Left cardiac atrium (tissue), 4 donors: ENCODE data around the gene MRPS14. TPM values are rescaled to one million over a fixed set of nuclear protein-coding genes. Genes with fewer than 3 reads are reported as not detected.
"Not testable (repeated sequence)": the region's sequence is repeated elsewhere in the genome, so short reads cannot be mapped to it uniquely, and the experiment has no call there.

ENCODE experiments used
- ATAC-seq, 2 donors: fragments of 200-7000 bp; cut with Tn5 transposase; one replicate each; pipeline ENCODE4 v1.9.1; 2020; ENCODE audit warnings: mild to moderate bottlenecking in 2 of 2, moderate library complexity in 2 of 2
- DNase-seq: peaks from one replicate; pipeline ENCODE4 v3.0.0-alpha.2; 2020
- intact Hi-C, 2 donors: fragments of 100-400 bp; cut with DNase I; formaldehyde crosslinking; loops; one replicate each; pipeline versions ENCODE4 v1.14.1 to v1.15.1; 2022 to 2023
- total RNA-seq, 2 donors: library from RNA; stranded (reverse); fragmentation: NEBNext Ultra II Directional; extraction: Animal tissue kit (Norgen Biotek cat#: 25700); gene quantifications; one replicate each; pipeline ENCODE4 v1.2.1, GENCODE V29; 2021
- donor health status: DM: no; HTN: yes; CAD: no.
- donor health status: DM: no; HTN: yes; CAD: no; lungs with severe emphysema.
- donor health status: DM: yes; HTN: yes; CAD: no.
- donor health status: Dilated cardiomyopathy.

The MRPS14 gene
- total RNA-seq, 2 donors from 2014 or later, result 26.0 to 26.7 TPM

DNA sequence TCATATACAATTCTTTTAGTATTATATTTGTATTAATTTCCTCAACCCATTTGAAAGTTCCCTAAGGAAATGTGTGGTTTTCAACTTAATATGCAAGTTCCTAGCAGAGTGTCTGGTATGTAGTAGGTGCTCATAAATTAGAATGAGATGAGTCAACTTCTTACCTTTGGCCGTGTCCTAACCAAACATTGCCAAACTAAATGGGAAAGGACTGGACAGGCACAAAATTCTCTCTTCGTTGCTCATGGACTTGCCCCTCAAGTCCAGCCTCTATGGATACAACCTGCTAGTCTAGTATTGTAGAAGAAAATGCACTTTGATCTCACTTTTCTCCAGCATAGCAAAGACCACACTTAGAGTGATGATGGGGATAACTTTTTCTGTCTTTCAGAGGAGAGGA is 11.6 kb upstream of the MRPS14 start:
- DNase-seq (no peak), ATAC-seq (no peak)
- intact Hi-C loops, result loop anchor here (5.0 to 10.0 kb wide), 2 partner anchors 83 to 290 kb away; no protein-coding TSS in a partner anchor

DNA sequence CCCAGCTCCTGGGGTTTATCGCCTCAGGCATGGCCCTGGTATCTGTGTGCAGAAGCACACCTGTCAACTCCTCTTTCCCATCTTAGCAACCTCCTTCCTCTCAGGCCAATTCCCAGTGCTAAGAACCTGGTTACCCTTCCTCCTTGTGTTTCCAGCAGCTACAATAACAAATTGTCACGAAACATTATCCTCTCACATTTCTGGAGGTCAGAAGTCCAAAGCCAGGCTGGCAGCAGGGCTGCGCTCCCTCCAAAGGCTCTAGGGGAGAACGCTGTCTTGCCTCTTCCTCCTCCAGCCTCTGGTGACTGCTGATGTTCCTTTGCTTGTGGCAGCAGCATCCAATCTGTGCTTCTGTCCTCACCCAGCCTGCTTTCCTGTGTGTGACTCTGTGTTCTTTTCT is 10.7 kb upstream of the MRPS14 start:
- intact Hi-C loops, result loop anchor here in 1 of 2 donors (10.0 kb wide), 1 partner anchor 291 kb away; no protein-coding TSS in a partner anchor
- ATAC-seq, result no peak
- no peak for DNase-seq

DNA sequence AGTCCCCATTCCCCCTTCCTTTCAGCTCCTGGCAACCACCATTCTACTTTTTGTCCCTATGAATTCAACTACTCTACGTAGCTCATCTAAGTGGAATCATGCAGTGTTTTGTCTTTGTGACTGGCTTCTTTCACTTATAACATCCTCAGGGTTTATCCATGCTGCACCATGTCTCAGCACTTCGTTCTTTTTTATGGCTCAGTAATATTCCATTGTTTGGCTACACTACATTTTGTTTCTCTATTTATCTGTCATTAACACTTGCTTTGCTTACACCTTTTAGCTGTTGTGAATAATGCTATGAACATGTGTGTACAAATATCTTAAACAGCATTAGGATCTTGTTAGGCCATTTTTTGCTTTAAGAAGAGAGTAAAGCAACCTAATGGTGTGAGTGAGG is 1.5 kb upstream of the MRPS14 start:
- intact Hi-C loops, result no loop called here
- no peak for DNase-seq
- ATAC-seq, result no peak

DNA sequence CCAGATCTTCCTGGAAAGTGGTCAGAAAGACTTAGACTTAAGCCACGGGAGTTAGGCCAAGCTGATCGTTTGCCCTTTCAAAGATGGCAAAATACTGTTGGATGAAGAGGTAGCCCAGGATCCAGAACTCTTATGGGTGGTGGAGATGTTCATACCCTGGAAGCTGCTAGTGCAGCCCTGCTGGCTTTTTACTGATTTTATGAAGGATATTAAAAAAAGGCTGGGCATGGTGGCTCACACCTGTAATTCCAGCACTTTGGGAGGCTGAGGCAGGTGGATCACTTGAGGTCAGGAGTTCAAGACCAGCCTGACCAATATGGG is 657 bp upstream of the MRPS14 start:
- ATAC-seq, intact Hi-C loops, DNase-seq: not testable (repeated sequence)

DNA sequence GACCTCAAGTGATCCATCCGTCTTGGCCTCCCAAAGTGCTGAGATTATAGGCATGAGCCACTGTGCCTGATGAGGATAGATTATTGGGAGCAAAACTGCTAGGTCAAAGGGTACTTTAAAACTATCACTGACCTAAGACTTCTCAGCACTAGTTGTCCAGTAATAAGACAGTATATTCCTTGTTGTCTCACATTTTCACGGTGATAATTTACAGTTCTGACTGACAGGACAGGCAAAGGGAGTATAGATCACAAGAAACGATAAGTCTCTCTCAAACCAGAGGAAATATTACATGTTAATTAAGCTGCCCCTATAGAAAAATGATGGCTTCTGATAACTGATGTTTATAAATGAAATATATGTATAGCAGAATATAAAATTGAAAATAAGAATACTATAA is 3.7 kb downstream of the MRPS14 start:
- ATAC-seq, result no peak
- intact Hi-C loops, result no loop called here

DNA sequence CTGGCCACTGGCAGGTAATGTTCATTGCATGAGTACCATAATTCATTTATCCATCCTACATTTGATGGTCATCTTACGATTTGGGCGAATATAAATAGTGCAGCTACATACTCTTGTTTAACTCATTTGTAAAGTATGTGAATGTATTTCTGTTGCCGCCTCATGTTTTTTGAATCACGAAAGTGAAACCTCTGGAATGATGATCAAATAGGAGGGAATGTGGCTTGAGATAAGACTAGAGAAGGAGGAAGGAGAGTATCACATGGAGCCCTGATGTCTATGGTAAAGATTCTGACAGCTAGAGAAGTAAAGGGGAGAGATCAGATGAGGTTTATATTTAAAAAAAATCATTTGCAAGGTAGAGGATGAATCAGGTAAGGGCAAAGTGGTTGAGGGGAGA is 8.0 kb downstream of the MRPS14 start:
- DNase-seq (no peak), ATAC-seq (peak in 1 of 2 donors; percentile 70)
- intact Hi-C loops, result no loop called here

More for the DNA sequence above, 3.7 kb downstream of the MRPS14 start:
- no peak for DNase-seq

DNA sequence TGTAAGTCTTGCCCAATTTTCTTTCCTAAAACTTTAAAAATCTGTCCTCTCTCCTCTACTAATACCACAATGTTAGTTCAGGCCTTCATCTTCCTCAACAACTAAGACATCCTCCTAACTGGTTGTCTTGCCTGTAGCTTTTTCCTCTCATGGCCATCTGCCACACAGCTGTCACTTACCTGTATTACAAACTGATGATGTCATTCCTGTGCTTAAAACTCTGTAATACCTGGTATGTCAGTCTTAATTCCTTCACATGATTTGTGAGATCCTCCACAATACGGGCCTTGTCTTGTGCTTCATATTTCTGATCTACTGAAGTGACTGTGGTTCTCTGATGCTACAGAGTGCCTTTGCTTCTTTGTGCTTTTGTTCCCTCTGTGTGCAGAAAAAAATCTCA is 9.8 kb downstream of the MRPS14 start:
- ATAC-seq (no peak), DNase-seq (no peak)
- intact Hi-C loops, result no loop called here

DNA sequence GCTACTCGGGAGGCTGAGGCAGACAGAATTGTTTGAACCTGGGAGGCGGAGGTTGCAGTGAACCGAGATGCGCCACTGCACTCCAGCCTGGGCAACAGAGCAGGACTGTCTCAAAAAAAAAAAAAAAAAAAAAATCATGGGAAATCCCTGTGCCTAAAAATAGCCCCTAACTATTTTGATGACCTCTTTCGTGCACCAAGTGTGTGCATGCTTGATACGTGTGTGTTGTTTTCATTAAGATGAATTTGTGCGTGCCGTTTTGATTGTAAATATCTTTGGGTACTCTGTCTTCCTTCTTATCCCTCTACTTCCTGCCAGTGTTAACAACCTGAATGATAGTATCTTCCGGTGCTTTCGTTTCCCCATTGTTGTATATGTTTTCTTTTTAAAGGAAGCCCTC is 13.7 kb downstream of the MRPS14 start:
- intact Hi-C loops, result no loop called here
- ATAC-seq (no peak), DNase-seq (no peak)

DNA sequence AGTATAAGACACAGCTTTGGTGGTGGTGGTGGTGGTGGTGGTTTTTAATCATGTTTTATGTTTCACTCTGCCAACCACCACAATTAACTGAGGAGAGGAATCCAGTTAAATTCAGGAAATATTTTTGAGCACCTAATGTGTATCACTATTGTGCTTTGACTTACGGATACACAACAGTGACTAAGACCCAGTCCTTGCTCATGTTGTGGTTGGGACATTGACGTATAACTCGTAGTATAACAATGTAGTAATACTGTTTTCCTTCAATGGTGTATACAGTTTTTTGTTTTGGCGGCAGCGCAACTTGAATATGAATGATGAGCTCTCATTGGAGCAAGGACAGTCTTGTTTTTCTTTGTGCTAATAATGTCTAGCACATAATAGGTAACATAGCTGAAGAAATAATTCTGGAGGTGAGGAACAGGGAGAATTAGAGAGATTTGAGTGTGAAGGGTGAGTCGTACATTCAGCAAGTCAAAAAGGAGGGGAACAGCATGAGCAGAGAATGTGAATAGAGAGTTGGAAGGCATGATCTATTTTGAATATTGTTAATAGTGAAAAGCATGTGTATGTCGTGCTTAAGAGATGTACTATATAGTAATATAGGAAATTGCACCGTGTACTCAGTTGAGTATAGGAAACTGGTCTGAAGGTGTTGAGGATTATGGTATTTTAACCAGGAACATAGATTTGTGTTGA is 18.0 kb downstream of the MRPS14 start:
- DNase-seq (no peak), ATAC-seq (no peak)
- intact Hi-C loops, result no loop called here

DNA sequence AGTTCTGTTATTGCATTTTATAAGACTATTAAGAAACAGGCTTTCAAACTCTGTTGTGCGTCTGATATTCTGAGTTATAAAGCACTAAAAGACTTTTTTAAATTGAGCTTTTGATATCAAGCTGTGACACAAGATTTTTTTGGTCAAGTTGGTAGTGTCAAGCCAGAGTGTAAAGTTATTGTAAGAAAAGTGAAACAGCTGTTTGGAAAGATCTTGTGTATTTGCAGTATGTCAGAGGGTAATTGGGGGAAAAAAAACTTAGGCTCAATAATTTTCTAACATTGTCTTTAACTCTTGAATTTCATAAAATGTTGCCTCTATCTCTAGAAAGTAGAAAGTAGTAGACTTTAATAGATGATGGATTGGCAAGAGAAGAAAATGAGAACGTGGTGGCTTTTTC is 19.7 kb downstream of the MRPS14 start:
- no peak for DNase-seq
- intact Hi-C loops, result no loop called here
- ATAC-seq, result no peak

DNA sequence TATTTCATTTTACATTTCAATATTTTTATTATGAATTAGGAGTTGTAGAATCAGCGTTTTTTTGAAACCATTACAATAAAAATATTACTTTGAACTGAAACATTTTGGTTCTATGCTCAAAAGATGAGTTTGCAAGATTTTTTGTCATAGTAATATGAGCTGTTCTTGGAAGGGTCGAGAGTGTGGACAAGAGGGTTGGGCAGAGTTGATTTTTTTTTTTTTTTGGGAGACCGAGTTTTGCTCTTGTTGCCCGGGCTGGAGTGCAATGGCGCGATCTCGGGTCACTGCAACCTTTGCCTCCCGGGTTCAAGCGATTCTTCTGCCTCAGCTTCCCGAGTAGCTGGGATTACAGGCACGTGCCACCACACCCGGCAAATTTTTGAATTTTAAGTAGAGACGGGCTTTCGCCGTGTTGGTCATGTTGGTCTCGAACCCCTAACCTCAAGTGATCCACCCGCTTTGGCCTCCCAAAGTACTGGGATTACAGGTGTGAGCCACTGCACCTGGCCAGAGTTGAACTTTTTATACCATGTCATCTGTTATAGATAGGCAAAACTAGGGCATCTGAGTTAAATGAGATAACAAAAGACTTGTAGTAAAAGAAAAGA is 20.2 kb downstream of the MRPS14 start:
- intact Hi-C loops, result no loop called here
- no peak for DNase-seq
- ATAC-seq, result no peak

DNA sequence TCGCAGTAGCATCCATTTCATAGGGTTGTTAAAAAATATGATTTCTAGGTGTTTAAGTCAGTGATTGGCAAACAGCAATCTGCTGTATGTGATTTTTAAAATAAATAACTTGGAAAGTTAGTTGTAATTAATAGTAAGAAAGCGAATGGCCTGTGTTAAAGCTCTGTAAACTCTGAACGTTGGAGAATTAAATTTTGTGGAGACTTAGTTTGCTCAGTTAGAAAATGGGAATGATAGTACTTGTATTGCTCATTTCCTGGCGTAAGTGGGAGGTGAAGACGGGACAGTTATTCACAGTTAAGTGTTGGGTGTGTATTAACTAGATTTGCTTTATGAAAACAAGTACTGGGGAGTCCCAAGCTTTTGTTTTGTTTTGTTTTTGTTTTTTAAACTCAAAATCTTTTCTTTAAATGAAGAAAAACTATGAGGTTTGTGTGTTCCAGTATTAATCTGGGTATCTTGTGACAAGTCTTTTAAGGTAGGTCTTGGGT is 22.5 kb downstream of the MRPS14 start:
- ATAC-seq, result no peak
- intact Hi-C loops, result no loop called here
- no peak for DNase-seq

DNA sequence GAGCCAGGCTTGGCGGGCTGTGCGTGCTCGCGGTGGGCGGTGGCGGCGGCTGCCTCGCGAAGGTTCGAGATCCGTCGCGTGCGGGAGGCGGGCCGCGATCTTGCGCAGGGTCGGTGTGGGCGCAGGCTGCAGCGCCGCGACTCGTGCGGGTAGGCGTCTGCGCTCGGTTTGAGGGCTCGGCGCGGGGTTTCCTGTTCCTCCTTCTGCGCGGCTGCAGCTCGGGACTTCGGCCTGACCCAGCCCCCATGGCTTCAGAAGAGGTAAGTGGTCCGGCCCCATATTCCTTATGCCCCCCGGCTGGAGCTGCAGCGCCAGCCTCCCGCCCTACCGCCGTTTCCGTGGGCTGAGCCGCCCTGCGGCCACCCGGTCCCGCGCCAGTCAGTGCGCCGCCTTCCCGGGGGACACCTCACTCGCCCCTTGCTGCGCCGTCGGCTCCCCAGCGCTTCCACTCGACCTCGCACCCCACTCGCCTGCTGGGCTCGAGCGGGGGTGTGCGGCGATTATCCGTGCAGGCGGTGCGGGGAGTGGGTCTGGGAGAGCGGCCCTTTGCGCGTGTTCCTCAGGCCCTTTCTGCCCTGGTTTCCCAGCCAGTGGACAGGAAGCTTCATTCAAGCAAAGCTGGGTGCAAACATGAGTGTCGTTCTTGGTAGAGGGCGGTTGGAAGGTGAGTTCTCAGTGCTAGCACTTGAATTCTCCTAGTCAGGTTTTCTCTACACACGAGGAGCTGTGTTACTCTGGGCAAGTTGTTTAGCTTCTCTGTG is 23.1 kb downstream of the MRPS14 start, which contains the start of gene CACYBP:
CACYBP (plus strand) TSS at position 12 of the 761 bp plus-strand sequence; CDS start at position 246, 234 bp downstream.
- DNase-seq (peak; percentile 66), ATAC-seq (peak; percentile 12 to 36)
- intact Hi-C loops, result no loop called here

DNA sequence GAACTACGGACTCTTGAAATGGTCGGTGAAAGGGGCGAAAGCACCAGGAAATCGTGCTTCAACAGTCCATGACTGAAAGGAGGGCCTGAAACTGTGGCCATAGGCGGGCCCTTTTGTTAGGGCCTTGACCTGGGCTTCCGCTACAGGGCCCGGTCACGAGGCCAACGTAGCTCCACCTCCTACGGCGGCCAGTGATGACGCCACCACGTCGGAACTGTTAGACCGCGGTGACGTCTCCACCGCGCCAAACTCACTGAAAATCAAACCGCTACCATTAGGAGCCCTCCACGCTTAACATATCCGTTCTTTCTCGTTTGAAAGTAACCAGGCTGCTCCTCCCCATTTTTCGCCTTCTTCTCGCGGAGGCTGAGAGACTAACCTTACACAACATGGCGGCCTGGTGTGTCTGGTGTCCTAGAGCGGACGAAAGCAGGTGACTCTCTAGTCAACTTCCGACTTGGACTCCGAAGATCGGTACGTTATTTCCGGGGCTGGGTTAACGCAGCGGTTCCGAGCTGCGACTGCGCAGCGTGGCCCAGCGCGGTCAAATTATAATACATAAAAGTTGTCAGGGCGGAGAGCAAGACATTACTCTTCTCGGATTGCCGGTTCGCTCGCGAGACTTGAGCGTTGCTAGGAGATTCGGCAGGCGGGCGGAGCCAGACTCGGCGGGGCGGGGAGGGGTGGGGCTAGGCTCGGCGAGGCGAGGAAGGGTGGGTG is 23.8 kb downstream of the MRPS14 start:
- intact Hi-C loops, result no loop called here
- ATAC-seq (peak; percentile 90 to 94), DNase-seq (peak; percentile 97)

DNA sequence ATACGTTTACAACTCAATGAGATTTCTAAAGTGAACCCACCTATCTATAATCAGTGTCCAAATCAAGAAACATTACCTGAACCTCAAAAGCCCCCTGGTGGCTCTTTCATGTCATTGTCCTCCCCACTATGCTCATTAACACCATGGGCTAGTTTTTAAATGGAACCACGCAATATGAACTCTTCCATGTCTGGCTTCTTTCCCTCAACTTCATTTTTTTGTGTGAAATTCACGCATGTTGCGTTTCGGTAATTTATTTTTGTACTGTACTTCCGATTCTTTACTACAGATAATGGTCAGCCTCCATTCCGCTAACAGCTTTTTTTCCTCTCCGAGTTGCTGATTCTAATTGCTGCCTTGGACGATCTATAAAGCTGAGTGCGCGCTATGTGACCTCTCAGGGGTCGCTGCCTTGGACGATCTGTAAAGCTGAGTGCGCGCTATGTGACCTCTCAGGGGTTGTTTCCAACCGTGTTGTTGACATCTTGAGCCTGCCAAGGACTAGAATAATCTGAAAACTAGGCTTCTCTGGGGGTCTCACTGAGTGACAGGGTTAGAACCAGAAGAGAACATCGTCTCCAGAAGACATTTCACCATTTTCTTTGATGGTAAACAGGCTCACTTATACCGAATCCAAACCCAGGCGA is 24.5 kb downstream of the MRPS14 start:
- intact Hi-C loops, result no loop called here
- ATAC-seq (peak in 1 of 2 donors; percentile 0), DNase-seq (no peak)

DNA sequence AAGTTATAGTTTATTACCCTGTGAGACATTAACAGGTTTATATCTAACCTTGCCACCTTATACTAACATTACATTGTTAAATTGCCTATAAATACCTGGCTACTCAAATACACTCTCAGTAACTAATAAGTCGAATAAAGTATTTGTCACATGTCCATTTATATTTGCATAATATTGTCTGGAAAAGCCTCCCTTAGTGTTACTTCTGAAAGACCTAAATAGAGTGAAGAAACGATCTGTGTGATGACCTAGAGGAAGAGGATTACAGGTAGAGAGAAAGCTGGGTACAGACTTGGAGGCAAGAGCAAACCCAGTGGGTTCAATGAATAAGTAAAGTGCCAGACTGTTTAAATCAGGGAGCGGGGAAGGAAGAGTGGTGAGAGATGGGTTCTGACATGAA is 26.2 kb downstream of the MRPS14 start:
- ATAC-seq (no peak), DNase-seq (no peak)
- intact Hi-C loops, result no loop called here

DNA sequence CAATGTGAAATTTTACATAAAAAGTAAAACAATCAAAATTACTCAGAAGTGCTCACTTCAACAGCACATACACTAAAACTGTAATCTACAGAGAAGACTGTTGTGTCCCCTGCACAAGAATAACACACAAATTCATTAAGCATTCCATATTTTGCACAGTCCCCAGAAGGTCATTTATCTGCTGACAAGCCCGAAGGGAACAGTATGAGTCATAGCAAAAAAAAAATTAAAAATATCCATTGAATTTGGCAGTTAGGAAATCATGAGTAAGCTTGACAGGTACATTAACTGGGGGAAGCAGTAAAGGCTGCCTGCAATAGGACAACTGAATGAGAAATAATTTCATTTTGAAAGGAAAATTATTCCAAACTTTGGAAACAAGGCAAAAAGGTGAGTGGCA is 26.7 kb downstream of the MRPS14 start:
- no peak for ATAC-seq
- intact Hi-C loops, result no loop called here
- DNase-seq, result no peak

DNA sequence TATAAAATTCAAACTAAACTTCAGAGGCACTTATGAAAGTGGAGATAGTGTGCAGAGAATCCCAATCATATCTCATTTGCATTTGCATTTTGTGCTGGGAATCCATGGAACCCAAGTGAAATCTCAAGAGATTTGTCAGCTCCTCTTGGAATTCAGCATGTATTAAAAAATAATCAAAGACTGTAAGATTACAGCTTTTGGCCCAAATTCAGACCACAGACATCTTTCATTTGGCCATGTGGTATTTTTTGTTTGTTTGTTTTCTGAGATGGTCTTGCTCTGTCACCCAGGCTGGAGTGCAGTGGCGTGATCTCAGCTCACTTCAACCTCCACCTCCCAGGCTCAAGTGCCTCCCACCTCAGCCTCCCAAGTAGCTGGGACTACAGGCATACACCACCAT is 27.3 kb downstream of the MRPS14 start:
- no peak for DNase-seq
- ATAC-seq, result no peak
- intact Hi-C loops, result no loop called here

DNA sequence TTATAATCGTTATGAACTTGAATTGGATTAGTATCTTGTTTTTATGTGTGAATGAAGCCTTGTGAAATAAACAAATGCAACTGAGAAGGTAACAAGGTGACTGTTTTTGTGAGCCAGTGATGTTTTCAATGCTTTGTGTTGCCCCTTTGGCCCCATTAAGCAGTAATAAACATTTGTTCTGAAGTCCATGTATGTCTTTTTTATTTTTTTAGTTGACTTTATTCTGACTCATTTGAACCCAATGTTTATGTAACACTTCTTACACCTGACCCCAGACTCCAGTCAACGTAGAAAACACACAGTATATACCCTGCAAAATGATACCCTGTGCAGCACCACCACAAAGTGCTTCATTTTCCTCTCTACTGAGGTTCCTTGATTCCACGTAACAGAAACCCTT is 28.1 kb downstream of the MRPS14 start:
- ATAC-seq, result no peak
- DNase-seq, result no peak
- intact Hi-C loops, result no loop called here
